A549 (cell line): ENCODE results near the gene BRAT1. TPM values are rescaled to one million over a fixed set of nuclear protein-coding genes. Genes with fewer than 3 reads are reported as not detected.

Experiments
- ATAC-seq, 2 experiments: fragments of 200-7000 bp in 1 of 2; fragments of >200 bp in 1 of 2; cut with Nextera tagmentation in 1 of 2; cut with Tn5 transposase in 1 of 2; 3 replicates each; pipeline versions ENCODE4 v1.8.0 to v1.9.1; 2018 to 2020; ENCODE audit warnings: mild to moderate bottlenecking in 1 of 2, moderate library complexity in 1 of 2
- CTCF ChIA-PET: fragments of 300-600 bp; sonication (Branson Sonifier 250); formaldehyde crosslinking; extraction: SDS; loops from one replicate; lab custom pipeline; 2021; ENCODE audit warnings: antibody characterized with exemption, inconsistent platforms; lab: Yijun Ruan, JAX
- POLR2A ChIA-PET: fragments of 350-600 bp; formaldehyde crosslinking; extraction: SDS; loops from one replicate; lab custom pipeline; 2021; ENCODE audit warnings: antibody characterized with exemption, inconsistent platforms; lab: Yijun Ruan, JAX
- DNase-seq, 2 experiments: peaks; one replicate each; pipeline versions ENCODE4 v3.0.0 to v3.0.0-alpha.2; 2011 to 2016; ENCODE audit warnings: low read depth in 1 of 2, low spot score in 1 of 2
- FAIRE-seq: peaks from 2 replicates; lab custom pipeline; 2011; peaks lifted over from hg19 to GRCh38; lab: Jason Lieb, UNC
- H3K27ac ChIP-seq, 2 experiments: fragments of >200 bp; sonication (Bioruptor Twin); formaldehyde crosslinking; 3 replicates each; pipeline ENCODE4 v1.5.1; 2016 to 2017
- H3K4me1 ChIP-seq: fragments of >200 bp; sonication (Bioruptor Twin); formaldehyde crosslinking; 3 replicates; pipeline ENCODE4 v1.6.1; 2016
- H3K4me2 ChIP-seq: fragments of >200 bp; sonication (Bioruptor Twin); formaldehyde crosslinking; 3 replicates; pipeline ENCODE4 v1.6.1; 2016
- H3K4me3 ChIP-seq: fragments of >200 bp; sonication (Bioruptor Twin); formaldehyde crosslinking; 3 replicates; pipeline ENCODE4 v1.5.1; 2016
- H3K9me3 ChIP-seq: fragments of >200 bp; sonication (Bioruptor Twin); formaldehyde crosslinking; 3 replicates; pipeline ENCODE4 v1.6.1; 2016
- CEBPB ChIP-seq, 2 experiments: fragments of >200 bp in 1 of 2; sonication (Bioruptor Twin) in 1 of 2; formaldehyde crosslinking in 1 of 2; IDR thresholded peaks; 2 replicates each; pipeline ENCODE4 v1.6.1; 2012 to 2016
- CHD2 ChIP-seq: fragments of 150-350 bp; IDR thresholded peaks from 2 replicates; pipeline ENCODE4 v1.6.1; 2014; ENCODE audit warnings: low read length; ENCODE audit not compliant: partially characterized antibody
- EHF ChIP-seq: fragments of 250-450 bp; sonication (Bioruptor Pico); IDR thresholded peaks from 2 replicates; pipeline ENCODE4 v1.5.0; 2020; ENCODE audit warnings: mild to moderate bottlenecking
- FOSB ChIP-seq: fragments of 250-450 bp; sonication (Bioruptor Pico); IDR thresholded peaks from 2 replicates; pipeline ENCODE4 v1.5.0; 2020; ENCODE audit warnings: mild to moderate bottlenecking, moderate library complexity
- FOXS1 ChIP-seq: fragments of 250-450 bp; sonication (Bioruptor Pico); IDR thresholded peaks from 2 replicates; pipeline ENCODE4 v1.5.0; 2020; ENCODE audit warnings: mild to moderate bottlenecking, moderate library complexity
- HEYL ChIP-seq: fragments of 250-450 bp; sonication (Bioruptor Pico); IDR thresholded peaks from 2 replicates; pipeline ENCODE4 v1.8.0; 2021; ENCODE audit warnings: mild to moderate bottlenecking, moderate library complexity
- HMGXB4 ChIP-seq: fragments of 250-450 bp; sonication (Bioruptor Pico); IDR thresholded peaks from 2 replicates; pipeline ENCODE4 v1.5.0; 2021; ENCODE audit warnings: mild to moderate bottlenecking, moderate library complexity, borderline replicate concordance
- HOXB13 ChIP-seq: fragments of 250-450 bp; sonication (Bioruptor Pico); IDR thresholded peaks from 2 replicates; pipeline ENCODE4 v1.5.0; 2020; ENCODE audit warnings: low read depth, mild to moderate bottlenecking, moderate library complexity
- JUN ChIP-seq, 2 experiments: fragments of >200 bp; sonication (Bioruptor Twin); formaldehyde crosslinking; IDR thresholded peaks; 2 replicates in 1 of 2; 3 replicates in 1 of 2; pipeline ENCODE4 v1.6.1; 2016 to 2017
- MYC ChIP-seq: IDR thresholded peaks from 2 replicates; pipeline ENCODE4 v1.6.1; 2012; ENCODE audit warnings: mild to moderate bottlenecking, inconsistent platforms, low read length, improper control_type of control experiment, borderline replicate concordance
- NFE2L2 ChIP-seq: fragments of 150-350 bp; conservative IDR thresholded peaks from 2 replicates; pipeline ENCODE4 v1.6.1; 2014; ENCODE audit warnings: low read length
- NPAS2 ChIP-seq: fragments of 250-450 bp; sonication (Bioruptor Pico); IDR thresholded peaks from 2 replicates; pipeline ENCODE4 v1.8.0; 2022; ENCODE audit warnings: mild to moderate bottlenecking, moderate library complexity, borderline replicate concordance
- POLR2A ChIP-seq: IDR thresholded peaks from 2 replicates; pipeline ENCODE4 v1.6.1; 2012; ENCODE audit warnings: mild to moderate bottlenecking, low read length
- RAD21 ChIP-seq, 2 experiments: fragments of >200 bp in 1 of 2; sonication (Bioruptor Twin) in 1 of 2; formaldehyde crosslinking in 1 of 2; IDR thresholded peaks in 1 of 2; conservative IDR thresholded peaks in 1 of 2; 2 replicates in 1 of 2; 3 replicates in 1 of 2; pipeline ENCODE4 v1.6.1; 2012 to 2018; ENCODE audit warnings: inconsistent platforms in 1 of 2
- RARB ChIP-seq: fragments of 250-450 bp; sonication (Bioruptor Pico); IDR thresholded peaks from 2 replicates; pipeline ENCODE4 v1.8.0; 2021; ENCODE audit warnings: mild to moderate bottlenecking, moderate library complexity
- RCOR1 ChIP-seq: fragments of 150-350 bp; IDR thresholded peaks from 2 replicates; pipeline ENCODE4 v1.6.1; 2014; ENCODE audit warnings: antibody characterized with exemption, low read length, low read depth
- RNF2 ChIP-seq: fragments of 200-600 bp; sonication (generic); IDR thresholded peaks from 2 replicates; pipeline ENCODE4 v1.6.1; 2016; ENCODE audit warnings: low read depth, mild to moderate bottlenecking, antibody characterized with exemption, moderate library complexity, borderline replicate concordance
- SMC3 ChIP-seq: fragments of >200 bp; sonication (Bioruptor Twin); formaldehyde crosslinking; IDR thresholded peaks from 3 replicates; pipeline ENCODE4 v1.6.1; 2018; ENCODE audit warnings: inconsistent platforms
- SREBF2 ChIP-seq: fragments of 450-650 bp; IDR thresholded peaks from 2 replicates; pipeline ENCODE4 v1.6.1; 2014; ENCODE audit warnings: mild to moderate bottlenecking, moderate library complexity
- TP53 ChIP-seq: fragments of 250-450 bp; sonication (Bioruptor Pico); IDR thresholded peaks from 2 replicates; pipeline ENCODE4 v1.5.0; 2021; ENCODE audit warnings: mild to moderate bottlenecking, moderate library complexity
- USF2 ChIP-seq: fragments of 450-650 bp; IDR thresholded peaks from 2 replicates; pipeline ENCODE4 v1.6.1; 2014; ENCODE audit warnings: antibody characterized with exemption
- ZFP36 ChIP-seq: fragments of 450-650 bp; IDR thresholded peaks from 2 replicates; pipeline ENCODE4 v1.6.1; 2014; ENCODE audit warnings: borderline replicate concordance; ENCODE audit not compliant: partially characterized antibody
- WGBS: methylation state at CpG from one replicate; pipeline ENCODE4 v1.1.6; 2017; ENCODE audit errors: missing lambda C conversion rate; 5-methylcytosine and 5-hydroxymethylcytosine counted together
- polyA plus RNA-seq, 4 experiments: library from polyadenylated mRNA; depleted of rRNA in 3 of 4; stranded (reverse); fragments of >200 nt; fragmentation: RNase III in 1 of 4; extraction: RNeasy Plus Mini Kit Qiagen cat#74134 plus additional on column Dnase treatment in 1 of 4; gene quantifications; 2 replicates in 3 of 4; 3 replicates in 1 of 4; pipeline ENCODE4 v1.2.3, GENCODE V29; 2011 to 2017
- TF ChIP-seq, protein P1 (sequence below): IDR thresholded peaks from 2 replicates; pipeline ENCODE4 v1.6.1; 2012
- TF ChIP-seq, protein P2 (sequence below): IDR thresholded peaks from 2 replicates; pipeline ENCODE4 v1.6.1; 2012
- TF ChIP-seq, protein P3 (sequence below): fragments of >200 bp; sonication (Bioruptor Twin); formaldehyde crosslinking; IDR thresholded peaks from 2 replicates; pipeline ENCODE4 v1.6.1; 2016
- TF ChIP-seq, protein P4 (sequence below): fragments of 250-450 bp; sonication (Bioruptor Pico); IDR thresholded peaks from 2 replicates; pipeline ENCODE4 v1.5.0; 2020; ENCODE audit warnings: low read depth, mild to moderate bottlenecking, moderate library complexity

Gene BRAT1
- polyA plus RNA-seq, 2 of the 4 experiments (the other 2 are of a cell fraction): 11.9 to 25.6 TPM

- no peak overlapping the region for H3K27ac ChIP-seq
- no peak for FAIRE-seq
- TF ChIP-seq, protein P1, sequence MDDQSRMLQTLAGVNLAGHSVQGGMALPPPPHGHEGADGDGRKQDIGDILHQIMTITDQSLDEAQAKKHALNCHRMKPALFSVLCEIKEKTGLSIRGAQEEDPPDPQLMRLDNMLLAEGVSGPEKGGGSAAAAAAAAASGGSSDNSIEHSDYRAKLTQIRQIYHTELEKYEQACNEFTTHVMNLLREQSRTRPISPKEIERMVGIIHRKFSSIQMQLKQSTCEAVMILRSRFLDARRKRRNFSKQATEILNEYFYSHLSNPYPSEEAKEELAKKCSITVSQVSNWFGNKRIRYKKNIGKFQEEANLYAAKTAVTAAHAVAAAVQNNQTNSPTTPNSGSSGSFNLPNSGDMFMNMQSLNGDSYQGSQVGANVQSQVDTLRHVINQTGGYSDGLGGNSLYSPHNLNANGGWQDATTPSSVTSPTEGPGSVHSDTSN: no peak
- TF ChIP-seq JUN (IDR thresholded peaks at IDR 0.05) (no peak), SMC3 (no peak), MYC (no peak), CEBPB (IDR thresholded peaks at IDR 0.05) (no peak), USF2 (no peak), FOSB (CRISPR knock-in tag) (no peak), RNF2 (no peak), TP53 (CRISPR knock-in tag) (no peak), NPAS2 (CRISPR knock-in tag) (no peak), HOXB13 (CRISPR knock-in tag) (no peak), HEYL (CRISPR knock-in tag) (no peak), RARB (CRISPR knock-in tag) (no peak)
- TF ChIP-seq, protein P2, sequence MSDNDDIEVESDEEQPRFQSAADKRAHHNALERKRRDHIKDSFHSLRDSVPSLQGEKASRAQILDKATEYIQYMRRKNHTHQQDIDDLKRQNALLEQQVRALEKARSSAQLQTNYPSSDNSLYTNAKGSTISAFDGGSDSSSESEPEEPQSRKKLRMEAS: no peak
- no peaks in the 10 kb centered on the region for H3K4me1 ChIP-seq
- WGBS: 92% methylated on average over 29 of the region's 29 CpGs
- ChIA-PET POLR2A (no interaction called here), CTCF (interaction anchor here (0.9 to 3.4 kb wide), 9 partner anchors 9 to 153 kb away, joined by 3 to 11 read pairs (median 3); no protein-coding TSS in a partner anchor)
- H3K9me3 ChIP-seq: no peaks in the 10 kb centered on the region
- no peak overlapping the region for H3K4me3 ChIP-seq
- no peak overlapping the region for H3K4me2 ChIP-seq
- no peak for ATAC-seq
- DNase-seq: no peak
These were observed 49.4 kb upstream of the BRAT1 start for GRCh38 chr7:2604608-2605174.

- FAIRE-seq (no peak), ATAC-seq (no peak), DNase-seq (no peak)
- no peak overlapping the region for H3K27ac ChIP-seq
- H3K4me2 ChIP-seq: no peak overlapping the region
- no peaks in the 10 kb centered on the region for H3K4me1 ChIP-seq
- POLR2A ChIA-PET: no interaction called here
- H3K9me3 ChIP-seq: no peaks in the 10 kb centered on the region
- 93% methylated on average over 33 of the region's 35 CpGs for WGBS
- CTCF ChIA-PET: interaction anchor here (0.6 to 3.4 kb wide), 8 partner anchors 12 to 125 kb away, joined by 3 to 11 read pairs (median 3); no protein-coding TSS in a partner anchor
- TF ChIP-seq CHD2: no peak
- no peak for TF ChIP-seq SREBF2
- no peak for TF ChIP-seq USF2
- TF ChIP-seq FOXS1 (CRISPR knock-in tag): no peak
- TF ChIP-seq JUN (IDR thresholded peaks at IDR 0.05): no peak
- no peak for TF ChIP-seq POLR2A
- TF ChIP-seq HOXB13 (CRISPR knock-in tag): no peak
- TF ChIP-seq RAD21 (conservative IDR thresholded peaks at IDR 0.05 in 1 of 2, IDR thresholded peaks at IDR 0.05 in 1 of 2): no peak
- TF ChIP-seq HMGXB4: no peak
- no peak for TF ChIP-seq EHF (CRISPR knock-in tag)
- TF ChIP-seq SMC3: no peak
- no peak for TF ChIP-seq RCOR1
- TF ChIP-seq NFE2L2: no peak
- TF ChIP-seq ZFP36: no peak
- TF ChIP-seq, protein P3, sequence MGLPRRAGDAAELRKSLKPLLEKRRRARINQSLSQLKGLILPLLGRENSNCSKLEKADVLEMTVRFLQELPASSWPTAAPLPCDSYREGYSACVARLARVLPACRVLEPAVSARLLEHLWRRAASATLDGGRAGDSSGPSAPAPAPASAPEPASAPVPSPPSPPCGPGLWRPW: no peak
- TF ChIP-seq, protein P4, sequence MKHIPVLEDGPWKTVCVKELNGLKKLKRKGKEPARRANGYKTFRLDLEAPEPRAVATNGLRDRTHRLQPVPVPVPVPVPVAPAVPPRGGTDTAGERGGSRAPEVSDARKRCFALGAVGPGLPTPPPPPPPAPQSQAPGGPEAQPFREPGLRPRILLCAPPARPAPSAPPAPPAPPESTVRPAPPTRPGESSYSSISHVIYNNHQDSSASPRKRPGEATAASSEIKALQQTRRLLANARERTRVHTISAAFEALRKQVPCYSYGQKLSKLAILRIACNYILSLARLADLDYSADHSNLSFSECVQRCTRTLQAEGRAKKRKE (CRISPR knock-in tag): no peak
- H3K4me3 ChIP-seq: no peak overlapping the region
These were observed 48.0 kb upstream of the BRAT1 start for GRCh38 chr7:2603044-2603965.
